Mammary microvascular endothelial cell (primary cell): ENCODE results near the gene SPO11. TPM values are rescaled to one million over a fixed set of nuclear protein-coding genes. Genes with fewer than 3 reads are reported as not detected.

Experiments
- total RNA-seq: library from RNA; depleted of rRNA; stranded (reverse); fragments of >200 nt; gene quantifications from 2 replicates; pipeline ENCODE4 v1.2.3, GENCODE V29; 2015

Gene SPO11
- total RNA-seq: not detected in 2 replicates

GRCh38 chr20:57329608-57330221 is at the start of gene SPO11:
SPO11 (plus strand) TSS chr20:57329803; CDS start chr20:57329868, 65 bp downstream.

GRCh38 chr20:57351042-57351783 is 21.6 kb downstream of the SPO11 start, which contains the start of gene RAE1:
RAE1 (plus strand) TSS chr20:57351255; CDS start chr20:57354039, 2,784 bp downstream.

GRCh38 chr20:57390604-57391438 is 61.2 kb downstream of the SPO11 start, which contains the start of gene RBM38:
RBM38 (plus strand) TSS chr20:57391396; CDS start chr20:57391582, 186 bp downstream.

Other genes with a start within 250 kb of the SPO11 start
- gene BMP7, start 63.2 kb upstream of the SPO11 start, total RNA-seq: not detected in 2 replicates
- gene RAE1, start 21.5 kb downstream of the SPO11 start, total RNA-seq: 30.3 and 38.2 TPM in 2 replicates
- gene RBM38, start 61.6 kb downstream of the SPO11 start, total RNA-seq: 35.5 and 40.7 TPM in 2 replicates
- not detected in 2 replicates for gene CTCFL, start 195.3 kb downstream of the SPO11 start, total RNA-seq
- not detected in 2 replicates for gene PCK1, start 231.3 kb downstream of the SPO11 start, total RNA-seq